ENCODE data around the gene GPR162.
"Not testable (repeated sequence)": the region's sequence is repeated elsewhere in the genome, so short reads cannot be mapped to it uniquely, and the experiment has no call there.

The GPR162 gene

GRCh38 chr12:6854036-6854435 is 32.4 kb downstream of the GPR162 start:
- DNase-seq (ENCODE audit: low read depth in 2 of 2, low spot score in 1 of 2), result no peak

GRCh38 chr12:6855322-6855721 is 33.7 kb downstream of the GPR162 start:
- no peak for DNase-seq (ENCODE audit: low read depth in 2 of 2, low spot score in 1 of 2)

GRCh38 chr12:6858799-6859198 is 37.2 kb downstream of the GPR162 start:
- DNase-seq (ENCODE audit: low read depth in 2 of 2, low spot score in 1 of 2), result no peak

- no peak for DNase-seq (ENCODE audit: low read depth in 2 of 2, low spot score in 1 of 2)
Measured at GRCh38 chr12:6860116-6860515, 38.5 kb downstream of the GPR162 start.

- no peak for DNase-seq (ENCODE audit: low read depth in 2 of 2, low spot score in 1 of 2)
Measured at GRCh38 chr12:6860942-6861341, 39.3 kb downstream of the GPR162 start.

- no peak for DNase-seq (ENCODE audit: low read depth in 2 of 2, low spot score in 1 of 2)
Measured at GRCh38 chr12:6861391-6861790, 39.8 kb downstream of the GPR162 start.

GRCh38 chr12:6863033-6863432 is 41.4 kb downstream of the GPR162 start:
- DNase-seq (ENCODE audit: low read depth in 2 of 2, low spot score in 1 of 2), result no peak

- DNase-seq (ENCODE audit: low read depth in 2 of 2, low spot score in 1 of 2), result no peak
Measured at GRCh38 chr12:6863586-6864321, 42.1 kb downstream of the GPR162 start.

GRCh38 chr12:6865307-6865706 is 43.7 kb downstream of the GPR162 start:
- DNase-seq (ENCODE audit: low read depth in 2 of 2, low spot score in 1 of 2), result not testable (repeated sequence)

- DNase-seq (ENCODE audit: low read depth in 2 of 2, low spot score in 1 of 2), result no peak
Measured at GRCh38 chr12:6866163-6866919, 44.7 kb downstream of the GPR162 start.

GRCh38 chr12:6866920-6867412 is 45.3 kb downstream of the GPR162 start:
- no peak for DNase-seq (ENCODE audit: low read depth in 2 of 2, low spot score in 1 of 2)

GRCh38 chr12:6867413-6868210 is 46.0 kb downstream of the GPR162 start, which contains the start of gene TPI1:
TPI1 (plus strand) TSS chr12:6867531; CDS start chr12:6867567, 36 bp downstream.
- peak in 1 of 2 donors; percentile 59 for DNase-seq (ENCODE audit: low read depth in 2 of 2, low spot score in 1 of 2)

- no peak for DNase-seq (ENCODE audit: low read depth in 2 of 2, low spot score in 1 of 2)
Measured at GRCh38 chr12:6868211-6869048, 46.8 kb downstream of the GPR162 start.

- DNase-seq (ENCODE audit: low read depth in 2 of 2, low spot score in 1 of 2), result peak; percentile 69 to 80
Measured at GRCh38 chr12:6869049-6870021, 47.7 kb downstream of the GPR162 start.

GRCh38 chr12:6870304-6870703 is 48.7 kb downstream of the GPR162 start:
- not testable (repeated sequence) for DNase-seq (ENCODE audit: low read depth in 2 of 2, low spot score in 1 of 2)

- no peak for DNase-seq (ENCODE audit: low read depth in 2 of 2, low spot score in 1 of 2)
Measured at GRCh38 chr12:6871052-6871957, 49.7 kb downstream of the GPR162 start.

- DNase-seq (ENCODE audit: low read depth in 2 of 2, low spot score in 1 of 2), result peak; percentile 59 to 64
Measured at GRCh38 chr12:6872073-6873048, 50.7 kb downstream of the GPR162 start.
